HepG2 (cell line): Measurements from ENCODE around the gene DNAJC8. TPM values are rescaled to one million over a fixed set of nuclear protein-coding genes. Genes with fewer than 3 reads are reported as not detected.

Experiments used
- ATAC-seq: fragments of 200-7000 bp; cut with Tn5 transposase; 3 replicates; pipeline ENCODE4 v1.9.1; 2020; ENCODE audit warnings: mild to moderate bottlenecking, moderate library complexity
- BruUV-seq: library from RNA; stranded (reverse); fragments of 400-500 nt; replicated peaks from 2 replicates; lab custom pipeline; 2021; lab: Mats Ljungman, UMichigan
- CTCF ChIA-PET: fragments of 300-600 bp; formaldehyde crosslinking; extraction: SDS; loops from one replicate; lab custom pipeline; 2021; ENCODE audit warnings: low total read pairs, inconsistent platforms, low intra/inter-chr PET ratio; lab: Yijun Ruan, JAX
- POLR2A ChIA-PET: fragments of 350-600 bp; sonication (Branson Sonifier 250); formaldehyde crosslinking; loops from one replicate; lab custom pipeline; 2020; ENCODE audit warnings: antibody characterized with exemption, inconsistent platforms; lab: Yijun Ruan, JAX
- DNase-seq: peaks from one replicate; pipeline ENCODE4 v3.0.0-alpha.2; 2015; ENCODE audit warnings: low spot score
- FAIRE-seq: peaks from 3 replicates; lab custom pipeline; 2011; peaks lifted over from hg19 to GRCh38; lab: Jason Lieb, UNC
- H2AFZ ChIP-seq: one replicate; pipeline ENCODE4 v1.6.1; 2011; ENCODE audit warnings: low read length, inconsistent platforms
- H3K27ac ChIP-seq: fragments of 300-600 bp; 3 replicates; pipeline ENCODE4 v1.8.0; 2011; ENCODE audit warnings: mixed run types, mild to moderate bottlenecking, mixed read lengths, low read length, inconsistent platforms; ENCODE audit not compliant: insufficient read depth; ENCODE audit errors: extremely low read length
- H3K27me3 ChIP-seq, 2 experiments: fragments of 200-600 bp in 1 of 2; 2 replicates in 1 of 2; 3 replicates in 1 of 2; pipeline versions ENCODE4 v1.6.0 to v1.8.0; 2011; ENCODE audit warnings: low read length in 2 of 2, mild to moderate bottlenecking in 2 of 2, moderate library complexity in 2 of 2, inconsistent platforms in 1 of 2; ENCODE audit not compliant: insufficient read depth in 2 of 2, control insufficient read depth in 1 of 2
- H3K36me3 ChIP-seq, 2 experiments: fragments of 200-600 bp in 1 of 2; replicated peaks in 1 of 2; 2 replicates in 1 of 2; 3 replicates in 1 of 2; pipeline versions ENCODE4 v1.5.1 to v1.8.0; 2011; ENCODE audit warnings: low read length in 2 of 2, inconsistent platforms in 1 of 2; ENCODE audit not compliant: insufficient read depth in 2 of 2, control insufficient read depth in 1 of 2
- H3K4me1 ChIP-seq: 2 replicates; pipeline ENCODE4 v1.5.1; 2012; ENCODE audit warnings: low read length, inconsistent platforms; ENCODE audit not compliant: insufficient read depth
- H3K4me2 ChIP-seq: 2 replicates; pipeline ENCODE4 v1.6.0; 2011; ENCODE audit warnings: low read depth, low read length, inconsistent platforms
- H3K4me3 ChIP-seq, 3 experiments: fragments of 200-600 bp in 1 of 3; sonication (generic), shearing (Covaris generic) in 1 of 3; replicated peaks in 1 of 3; 2 replicates each; pipeline ENCODE4 v1.5.1; 2011 to 2016; ENCODE audit warnings: low read length in 3 of 3, inconsistent platforms in 2 of 3, low read depth in 2 of 3, mild to moderate bottlenecking in 2 of 3, control low read depth in 1 of 3, mixed read lengths in 1 of 3; ENCODE audit not compliant: insufficient read depth in 1 of 3
- H3K79me2 ChIP-seq: one replicate; pipeline ENCODE4 v1.6.1; 2011; ENCODE audit warnings: low read length, inconsistent platforms; ENCODE audit not compliant: insufficient read depth
- H3K9ac ChIP-seq: 2 replicates; pipeline ENCODE4 v1.6.0; 2011; ENCODE audit warnings: mild to moderate bottlenecking, low read depth, low read length, inconsistent platforms; ENCODE audit not compliant: insufficient read depth
- H3K9me3 ChIP-seq: 2 replicates; pipeline ENCODE4 v1.5.1; 2012; ENCODE audit warnings: mild to moderate bottlenecking, low read length
- H4K20me1 ChIP-seq: 2 replicates; pipeline ENCODE4 v1.6.0; 2011; ENCODE audit warnings: inconsistent platforms, mild to moderate bottlenecking, low read length, moderate library complexity; ENCODE audit not compliant: insufficient read depth
- RBFOX2 ChIP-seq: fragments of 200-400 bp; formaldehyde crosslinking; IDR thresholded peaks from 2 replicates; pipeline ENCODE4 v1.6.1; 2017; ENCODE audit warnings: low read depth, mild to moderate bottlenecking, low read length
- RBM22 ChIP-seq: fragments of 200-400 bp; formaldehyde crosslinking; optimal IDR thresholded peaks from 2 replicates; pipeline ENCODE3; 2017; ENCODE audit warnings: mild to moderate bottlenecking, low read length, moderate library complexity
- ZNF367 ChIP-seq: sonication (generic); formaldehyde crosslinking; IDR thresholded peaks from 2 replicates; pipeline ENCODE4 v1.4.0; 2020; ENCODE audit warnings: missing genetic modification reagents, borderline replicate concordance
- ZNF589 ChIP-seq: sonication (generic); formaldehyde crosslinking; conservative IDR thresholded peaks from 2 replicates; pipeline ENCODE4 v1.8.0; 2022; ENCODE audit warnings: mild to moderate bottlenecking, moderate library complexity, missing genetic modification reagents
- WGBS: methylation state at CpG from one replicate; pipeline ENCODE4 v1.1.6; 2017; ENCODE audit warnings: low lambda C conversion rate; 5-methylcytosine and 5-hydroxymethylcytosine counted together
- in situ Hi-C: cut with HindIII; loops from 2 replicates; pipeline ENCODE4 v1.10.0; 2017; ENCODE audit warnings: low pct_unique_long_range_greater_than_20kb; ENCODE audit not compliant: extremely low pct_ligation_motif_present
- intact Hi-C: fragments of 100-400 bp; cut with micrococcal nuclease; formaldehyde crosslinking; loops from one replicate; pipeline ENCODE4 v1.10.0; 2022; ENCODE audit not compliant: unreplicated experiment
- polyA plus RNA-seq, 8 experiments: library from polyadenylated mRNA; depleted of rRNA in 3 of 8; stranded (reverse) in 7 of 8; unstranded in 1 of 8; fragments of >200 nt; fragmentation: Illumina TruSeq in 4 of 8; extraction: Trizol in 4 of 8; gene quantifications; 2 replicates each; pipeline versions ENCODE4 v1.2.1 to v1.2.3, GENCODE V29; 2011 to 2016; ENCODE audit warnings: low read depth in 4 of 8, missing spikeins in 1 of 8, mixed read lengths in 1 of 8; ENCODE audit not compliant: insufficient read depth in 1 of 8
- total RNA-seq, 5 experiments: library from RNA; depleted of rRNA; stranded (reverse); fragments of >200 nt; fragmentation: Illumina TruSeq; extraction: Trizol; gene quantifications; 2 replicates each; pipeline ENCODE4 v1.2.3, GENCODE V29; 2016; ENCODE audit warnings: low read depth in 1 of 5
- TF ChIP-seq, protein P1 (sequence below): sonication (generic); formaldehyde crosslinking; IDR thresholded peaks from 2 replicates; pipeline ENCODE4 v1.8.0; 2023; ENCODE audit warnings: mild to moderate bottlenecking, missing genetic modification reagents
- TF ChIP-seq, protein P2 (sequence below): sonication (generic); formaldehyde crosslinking; IDR thresholded peaks from 2 replicates; pipeline ENCODE4 v1.5.0; 2020; ENCODE audit warnings: missing genetic modification reagents

The DNAJC8 gene
- total and polyA plus RNA-seq, 2 of the 13 experiments (the other 11 are each of a cell fraction or from before 2014, with no cell fraction given), result 54.5 to 126 TPM

DNA sequence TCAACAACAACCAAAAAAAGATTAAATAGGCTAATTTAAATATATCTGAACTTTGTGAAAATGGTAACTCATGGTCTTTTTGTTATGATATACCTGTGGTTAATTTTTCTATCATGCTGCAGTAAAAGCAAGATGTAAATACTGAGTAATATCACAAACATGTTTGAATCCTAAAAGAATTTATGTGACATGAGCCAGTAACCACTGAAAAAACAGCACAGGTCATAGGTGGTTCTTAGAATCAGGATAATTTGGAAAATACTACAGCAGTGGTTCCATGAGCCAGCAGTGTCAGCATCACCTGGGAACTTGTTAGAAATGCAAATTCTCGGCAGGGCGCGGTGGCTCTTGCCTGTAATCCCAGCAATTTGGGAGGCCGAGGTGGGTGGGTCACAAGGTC, 7.2 kb upstream of the DNAJC8 start:
- BruUV-seq, result no TSS peak
- Histone ChIP-seq H3K9ac (no peak overlapping the region), H3K79me2 (peaks cover 24% of the 10 kb centered on the region), H2AFZ (no peak overlapping the region), H3K4me2 (no peak overlapping the region), H3K4me3 (no peak overlapping the region), H3K4me1 (peaks cover 50% of the 10 kb centered on the region), H3K36me3 (peaks cover 1 to 2% of the 10 kb centered on the region in 2 experiments; a peak in 4 of 5 replicates), H3K27me3 (peaks cover 0 to 2% of the 10 kb centered on the region in 2 experiments; a peak in 1 of 5 replicates), H3K27ac (no peak overlapping the region), H4K20me1 (no peaks in the 10 kb centered on the region), H3K9me3 (no peaks in the 10 kb centered on the region)
- intact Hi-C loops (no loop called here), in situ Hi-C loops (loop anchor here (25.0 kb wide), 1 partner anchor 347 kb away; the partner anchor contains the start of gene RAB42)
- 100% methylated on average over 4 of the region's 4 CpGs for WGBS
- FAIRE-seq (no peak), DNase-seq (no peak), ATAC-seq (no peak)
- POLR2A ChIA-PET, result no interaction called here
- TF ChIP-seq ZNF367 (CRISPR knock-in tag) (no peak), RBFOX2 (0 out of 2 replicates have a peak, but pooled peaks have one; percentile 7)
- CTCF ChIA-PET, result no interaction called here

GRCh38 chr1:28239004-28239403, 6.2 kb upstream of the DNAJC8 start:
- peaks cover 0 to 1% of the 10 kb centered on the region in 2 experiments; a peak in 4 of 5 replicates for H3K36me3 ChIP-seq
- intact Hi-C loops (no loop called here), in situ Hi-C loops (loop anchor here (25.0 kb wide), 1 partner anchor 348 kb away; the partner anchor contains the start of gene RAB42)
- FAIRE-seq (no peak), ATAC-seq (no peak), DNase-seq (no peak)
- H3K9me3 ChIP-seq, result no peaks in the 10 kb centered on the region
- H3K79me2 ChIP-seq, result peaks cover 24% of the 10 kb centered on the region
- H3K4me2 ChIP-seq, result no peak overlapping the region
- peaks cover 0 to 2% of the 10 kb centered on the region in 2 experiments; a peak in 1 of 5 replicates for H3K27me3 ChIP-seq
- no peak overlapping the region for H3K4me3 ChIP-seq
- H2AFZ ChIP-seq, result no peak overlapping the region
- TF ChIP-seq, protein P1, sequence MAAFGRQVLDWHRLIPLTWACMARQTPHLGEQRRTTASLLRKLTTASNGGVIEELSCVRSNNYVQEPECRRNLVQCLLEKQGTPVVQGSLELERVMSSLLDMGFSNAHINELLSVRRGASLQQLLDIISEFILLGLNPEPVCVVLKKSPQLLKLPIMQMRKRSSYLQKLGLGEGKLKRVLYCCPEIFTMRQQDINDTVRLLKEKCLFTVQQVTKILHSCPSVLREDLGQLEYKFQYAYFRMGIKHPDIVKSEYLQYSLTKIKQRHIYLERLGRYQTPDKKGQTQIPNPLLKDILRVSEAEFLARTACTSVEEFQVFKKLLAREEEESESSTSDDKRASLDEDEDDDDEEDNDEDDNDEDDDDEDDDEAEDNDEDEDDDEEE (CRISPR knock-in tag), result no peak
- TF ChIP-seq RBM22 (peak; percentile 65), ZNF589 (no peak)
- TF ChIP-seq, protein P2, sequence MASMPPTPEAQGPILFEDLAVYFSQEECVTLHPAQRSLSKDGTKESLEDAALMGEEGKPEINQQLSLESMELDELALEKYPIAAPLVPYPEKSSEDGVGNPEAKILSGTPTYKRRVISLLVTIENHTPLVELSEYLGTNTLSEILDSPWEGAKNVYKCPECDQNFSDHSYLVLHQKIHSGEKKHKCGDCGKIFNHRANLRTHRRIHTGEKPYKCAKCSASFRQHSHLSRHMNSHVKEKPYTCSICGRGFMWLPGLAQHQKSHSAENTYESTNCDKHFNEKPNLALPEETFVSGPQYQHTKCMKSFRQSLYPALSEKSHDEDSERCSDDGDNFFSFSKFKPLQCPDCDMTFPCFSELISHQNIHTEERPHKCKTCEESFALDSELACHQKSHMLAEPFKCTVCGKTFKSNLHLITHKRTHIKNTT, result no peak
- H3K4me1 ChIP-seq, result peaks cover 39% of the 10 kb centered on the region
- ChIA-PET CTCF (no interaction called here), POLR2A (interaction anchor here (4.5 kb wide), 1 partner anchor 9 kb away, joined by 61 read pairs; no protein-coding TSS in a partner anchor)
- H3K27ac ChIP-seq, result no peak overlapping the region
- H3K9ac ChIP-seq, result no peak overlapping the region
- BruUV-seq, result no TSS peak
- WGBS, result 59% methylated on average over 2 of the region's 2 CpGs
- H4K20me1 ChIP-seq, result no peaks in the 10 kb centered on the region
